Bronchial epithelial cell (primary cell): ENCODE results near the gene RPTOR. TPM values are rescaled to one million over a fixed set of nuclear protein-coding genes. Genes with fewer than 3 reads are reported as not detected.
A peak's percentile ranks its signal among the peaks of the same experiment; 100 is the strongest.

Experiments used
- DNase-seq: peaks from one replicate; pipeline ENCODE4 v3.0.0-alpha.2; 2010; ENCODE audit warnings: low read depth
- FAIRE-seq: peaks from 2 replicates; lab custom pipeline; 2011; peaks lifted over from hg19 to GRCh38; lab: Jason Lieb, UNC
- H3K27me3 ChIP-seq: 2 replicates; pipeline ENCODE4 v1.5.1; 2011; ENCODE audit warnings: low read length; ENCODE audit not compliant: control insufficient read depth, insufficient read depth
- H3K36me3 ChIP-seq: 2 replicates; pipeline ENCODE4 v1.5.1; 2011; ENCODE audit warnings: low read length; ENCODE audit not compliant: control insufficient read depth, insufficient read depth
- H3K4me3 ChIP-seq: 2 replicates; pipeline ENCODE4 v1.5.1; 2011; ENCODE audit warnings: mild to moderate bottlenecking, low read depth, low read length, control low read depth
- CTCF ChIP-seq: IDR thresholded peaks from 2 replicates; pipeline ENCODE4 v1.5.1; 2011; ENCODE audit warnings: mild to moderate bottlenecking, moderate library complexity, low read length, control low read depth, inconsistent platforms; ENCODE audit not compliant: insufficient read depth, severe bottlenecking
- total RNA-seq: library from RNA; depleted of rRNA; stranded (reverse); fragments of >200 nt; gene quantifications from 2 replicates; pipeline ENCODE4 v1.2.1, GENCODE V29; 2014

Gene RPTOR
- total RNA-seq, 1 donor from 2014 or later = 14.0 TPM

- no peak for DNase-seq
- Histone ChIP-seq H3K36me3 (peaks cover 8% of the 10 kb centered on the region), H3K4me3 (peak overlapping the region; percentile 64), H3K27me3 (no peaks in the 10 kb centered on the region)
- TF ChIP-seq CTCF = no peak
- no peak for FAIRE-seq
Measured at GRCh38 chr17:80990921-80991644, 446.4 kb downstream of the RPTOR start.

GRCh38 chr17:80991645-80992076 lies 447.0 kb downstream of the RPTOR start, which contains the start of gene CHMP6:
Gene CHMP6, plus strand, starts transcription at chr17:80991841. Its CDS starts 78 bp downstream, at chr17:80991919.
- Histone ChIP-seq H3K27me3 (no peaks in the 10 kb centered on the region), H3K4me3 (peak within 1 kb of the TSS; percentile 64), H3K36me3 (peaks cover 12% of the 10 kb centered on the region)
- FAIRE-seq (no peak), DNase-seq (peak; percentile 19)
- peak; percentile 20 for TF ChIP-seq CTCF

- no peak for FAIRE-seq
- no peak for TF ChIP-seq CTCF
- Histone ChIP-seq H3K36me3 (peaks cover 13% of the 10 kb centered on the region), H3K27me3 (no peaks in the 10 kb centered on the region), H3K4me3 (peak overlapping the region; percentile 64)
- no peak for DNase-seq
Measured at GRCh38 chr17:80992077-80992947, 447.7 kb downstream of the RPTOR start.

GRCh38 chr17:80992948-80993624 lies 448.4 kb downstream of the RPTOR start:
- H3K4me3 ChIP-seq = no peak overlapping the region
- DNase-seq (no peak), FAIRE-seq (peak; percentile 47)
- peaks cover 18% of the 10 kb centered on the region for H3K36me3 ChIP-seq
- H3K27me3 ChIP-seq = no peaks in the 10 kb centered on the region
- TF ChIP-seq CTCF = no peak

- FAIRE-seq (no peak), DNase-seq (no peak)
- peaks cover 22% of the 10 kb centered on the region for H3K36me3 ChIP-seq
- H3K27me3 ChIP-seq = no peaks in the 10 kb centered on the region
- no peak overlapping the region for H3K4me3 ChIP-seq
- no peak for TF ChIP-seq CTCF
Measured at GRCh38 chr17:80995131-80995530, 450.5 kb downstream of the RPTOR start.
